Brain pericyte (primary cell): ENCODE results near the gene ARAP2.

Experiments
- DNase-seq: peaks from one replicate; pipeline ENCODE4 v3.0.0-alpha.2; 2012; ENCODE audit warnings: low read depth, low spot score

ARAP2 gene

DNA sequence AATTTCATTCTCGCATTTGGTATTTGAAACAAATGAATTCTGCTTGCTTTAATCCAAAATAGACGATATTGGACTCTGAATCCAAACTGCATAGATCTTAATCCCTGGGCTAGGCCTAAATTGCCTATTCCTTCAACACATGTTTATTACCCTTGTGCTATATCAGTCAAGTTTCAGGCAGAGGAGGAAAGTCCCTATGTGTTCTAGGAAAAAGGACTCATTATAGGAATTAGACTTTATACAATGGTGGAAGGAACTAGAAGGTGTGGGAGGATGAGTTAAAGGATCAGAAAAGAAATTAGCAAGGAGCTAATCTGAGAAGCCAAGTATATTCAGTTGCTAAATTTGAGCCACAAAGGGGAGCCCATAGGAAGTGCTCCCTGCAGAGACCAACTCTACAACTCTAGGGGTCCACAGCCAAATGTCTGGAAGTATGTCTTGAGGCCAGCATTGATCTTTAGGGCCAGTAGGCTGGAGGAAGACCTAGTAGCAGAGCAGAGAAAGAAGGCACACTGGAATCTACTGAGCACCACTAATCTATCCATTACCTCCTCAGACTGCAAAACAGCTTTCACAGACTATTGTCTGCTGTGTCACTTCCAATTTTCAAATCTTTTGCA, 20.0 kb upstream of the ARAP2 start:
- no peak for DNase-seq

DNA sequence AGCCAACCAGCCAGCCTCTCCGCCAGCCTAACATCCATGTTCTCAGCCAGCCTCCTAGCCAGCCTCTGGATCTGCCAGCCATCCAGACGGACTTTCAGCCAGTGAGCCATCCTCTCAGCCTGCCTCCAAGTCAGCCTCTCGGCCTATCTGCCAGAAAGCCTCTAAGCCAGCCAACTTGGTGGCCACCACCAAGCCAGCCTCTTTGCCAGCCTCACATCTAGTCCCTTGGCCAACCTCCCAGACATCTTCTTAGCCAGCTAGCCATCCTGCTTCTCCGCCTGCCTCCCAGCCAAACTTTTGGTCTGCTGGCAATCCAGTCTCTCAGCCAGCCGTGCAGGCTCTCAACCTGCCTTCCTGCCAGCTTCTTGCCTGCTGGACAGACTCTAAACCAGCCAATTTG, 16.4 kb upstream of the ARAP2 start:
- no peak for DNase-seq

DNA sequence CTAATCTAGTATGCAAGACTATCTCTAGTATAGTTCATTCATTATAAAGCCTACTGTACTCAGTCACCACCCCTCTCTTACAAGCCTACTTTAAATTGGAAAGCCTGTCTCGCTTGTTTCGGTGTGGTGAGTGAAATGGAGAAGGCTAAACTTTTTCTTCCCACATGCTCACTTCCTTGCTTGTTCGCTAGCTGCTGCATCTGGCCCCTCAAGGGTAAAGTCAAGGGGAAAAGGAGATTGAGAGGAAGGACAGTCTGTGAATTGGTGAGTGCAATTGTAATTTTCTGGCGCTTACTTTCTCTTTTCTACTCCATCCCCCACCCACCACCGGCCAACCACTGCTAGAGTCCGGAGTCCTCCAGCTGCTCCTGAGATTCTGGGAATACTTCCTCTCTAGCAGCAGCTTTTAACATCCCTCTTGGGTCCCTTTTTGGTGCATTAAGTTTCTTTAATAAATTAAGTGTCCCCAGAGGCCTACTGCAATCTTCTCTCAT, 12.1 kb upstream of the ARAP2 start:
- no peak for DNase-seq

DNA sequence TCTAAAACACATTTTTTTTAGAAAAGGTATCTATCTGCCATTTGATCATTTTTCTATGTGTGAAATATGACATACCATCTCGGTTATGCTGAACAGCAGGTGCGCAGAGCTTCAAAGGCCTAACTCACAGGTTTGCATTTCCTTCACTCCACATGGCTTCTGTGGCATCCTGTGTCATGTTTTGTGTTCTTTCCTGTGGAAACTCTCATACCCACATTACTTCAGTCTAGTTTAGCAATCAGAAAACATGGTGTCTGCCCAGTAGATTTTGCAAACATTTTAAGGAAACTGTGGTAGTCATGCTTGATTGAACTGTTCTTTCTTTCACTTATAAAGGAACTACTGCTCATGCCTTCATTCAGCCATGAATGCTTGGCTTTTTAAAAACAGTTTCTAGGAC, 11.3 kb upstream of the ARAP2 start:
- DNase-seq, result no peak

DNA sequence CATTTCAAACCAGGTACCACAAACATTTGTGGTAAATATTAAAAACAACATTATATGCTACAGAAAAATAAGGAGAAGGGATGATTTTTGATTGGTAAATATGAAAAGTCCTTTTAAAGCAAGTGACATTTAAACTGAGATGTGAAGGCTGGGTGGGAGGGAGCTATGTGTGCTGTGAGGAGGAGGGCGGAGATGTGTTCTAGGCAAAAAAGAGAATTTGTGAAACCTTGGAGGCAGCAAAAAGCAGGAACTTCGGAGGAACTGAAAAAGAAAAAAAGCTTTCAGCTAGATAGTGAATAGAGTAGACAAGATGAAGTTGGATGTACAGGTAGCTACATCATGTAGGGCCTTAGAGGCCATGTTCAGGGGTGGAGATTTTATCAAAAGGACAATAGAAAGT, 10.1 kb upstream of the ARAP2 start:
- no peak for DNase-seq

DNA sequence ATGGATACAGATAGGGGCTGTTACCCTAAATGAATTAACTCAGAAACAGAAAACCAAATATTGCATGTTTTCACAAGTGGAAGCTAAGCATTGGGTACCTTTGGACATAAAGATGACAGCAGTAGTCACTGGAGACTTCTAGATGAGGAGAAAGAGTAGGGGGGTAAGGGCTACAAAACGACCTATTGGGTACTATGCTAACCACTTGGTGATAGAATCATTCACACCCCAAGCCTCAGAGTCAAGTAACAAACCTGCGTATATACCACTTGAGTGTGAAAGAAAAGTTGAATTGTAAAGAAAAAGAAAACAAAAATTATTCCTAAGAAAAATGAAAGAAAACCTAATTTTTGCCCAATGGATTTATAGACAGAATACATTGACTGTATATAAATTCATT, 7.7 kb upstream of the ARAP2 start:
- DNase-seq, result no peak

DNA sequence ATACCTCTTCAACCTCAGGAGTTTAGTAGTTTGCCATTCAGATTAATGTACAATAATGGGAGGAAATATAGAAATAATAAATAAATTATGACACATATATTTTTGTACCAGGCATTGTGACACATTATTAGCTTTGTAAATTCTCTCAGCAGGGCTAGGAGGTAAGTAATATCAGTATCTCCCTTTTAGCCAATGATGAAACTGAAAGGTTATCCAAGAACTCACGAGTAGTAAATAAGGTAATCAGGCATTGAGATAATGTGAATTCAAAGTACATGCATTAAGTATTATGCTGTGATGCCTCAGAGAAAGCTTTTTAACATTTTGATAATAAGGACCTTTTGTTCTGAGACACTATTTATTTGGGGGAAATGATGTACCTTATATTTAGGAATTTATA, 5.3 kb upstream of the ARAP2 start:
- no peak for DNase-seq

DNA sequence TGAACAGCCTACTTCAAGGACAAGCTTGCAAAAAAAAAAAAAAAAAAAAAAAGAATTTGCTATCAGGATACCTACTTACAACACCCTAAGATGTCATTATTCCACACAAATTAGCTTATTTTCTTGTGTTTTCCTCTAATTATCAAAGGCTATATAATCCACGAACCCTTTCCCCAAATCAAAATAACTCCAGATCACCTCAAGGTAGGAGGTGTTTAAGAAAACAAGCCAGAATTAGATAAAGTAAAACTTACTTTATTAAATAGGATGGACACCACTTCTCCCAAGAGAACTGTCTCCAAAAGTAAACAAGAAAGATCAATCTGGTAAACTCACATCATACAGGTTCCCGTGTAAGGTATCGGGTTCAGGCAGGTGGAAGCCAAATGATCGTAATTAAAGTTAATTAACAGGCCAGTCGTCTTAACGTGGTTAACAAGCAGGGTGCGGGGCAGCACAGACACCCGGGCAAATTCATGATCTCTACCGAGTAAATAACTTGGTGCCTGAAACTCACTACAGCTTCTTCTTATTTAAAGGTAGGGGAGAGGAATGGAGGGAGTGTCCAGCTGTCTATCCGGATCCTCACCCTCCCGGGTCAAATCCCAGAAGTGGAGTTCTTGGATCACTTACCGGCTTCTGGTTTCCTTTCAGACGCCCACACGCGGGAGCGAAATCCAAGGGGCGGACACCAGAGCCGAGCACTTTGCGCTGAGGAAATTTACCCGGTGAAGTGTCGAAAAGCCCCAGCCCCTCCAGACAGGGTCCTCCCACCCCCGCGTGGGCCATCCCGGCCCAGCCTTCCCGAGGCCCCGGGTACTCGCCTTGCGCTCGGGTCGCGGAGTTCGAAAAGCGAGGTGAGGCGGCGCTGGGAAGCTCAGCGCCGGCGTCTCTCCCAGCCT, 708 bp downstream of the ARAP2 start:
- DNase-seq, result no peak

DNA sequence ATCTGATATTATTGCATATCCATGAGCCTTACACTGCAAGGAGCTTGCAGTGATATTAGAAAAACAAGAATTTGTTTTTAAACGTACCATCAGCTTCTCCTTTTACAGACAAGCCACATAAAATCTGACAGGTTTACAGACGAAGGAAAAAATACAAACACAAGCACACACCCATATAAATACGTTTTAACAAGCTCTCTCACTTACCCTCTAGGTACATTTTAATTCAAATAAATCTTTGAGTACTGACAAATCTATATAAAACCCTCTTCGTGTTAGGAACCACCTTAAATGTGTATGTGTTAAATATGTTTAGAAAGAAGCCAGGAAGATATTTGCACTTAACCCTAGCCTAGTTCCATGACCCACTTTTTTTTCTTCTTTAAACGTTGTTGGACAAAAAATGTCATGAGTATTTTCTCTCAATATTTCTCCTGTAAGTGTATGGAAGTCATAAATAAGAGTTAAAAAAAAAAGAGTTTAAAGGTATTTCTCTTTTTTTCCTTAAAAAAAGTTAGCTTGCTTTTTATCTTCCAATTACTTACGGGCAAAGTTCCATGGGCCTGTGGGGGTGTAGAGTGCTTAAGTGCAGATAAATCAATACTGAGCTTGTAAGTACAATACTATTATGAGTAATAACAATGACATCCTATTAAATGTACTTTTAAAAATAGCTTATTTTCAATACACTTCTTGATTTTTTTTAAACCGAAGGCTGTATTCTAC, 1.5 kb downstream of the ARAP2 start:
- no peak for DNase-seq

DNA sequence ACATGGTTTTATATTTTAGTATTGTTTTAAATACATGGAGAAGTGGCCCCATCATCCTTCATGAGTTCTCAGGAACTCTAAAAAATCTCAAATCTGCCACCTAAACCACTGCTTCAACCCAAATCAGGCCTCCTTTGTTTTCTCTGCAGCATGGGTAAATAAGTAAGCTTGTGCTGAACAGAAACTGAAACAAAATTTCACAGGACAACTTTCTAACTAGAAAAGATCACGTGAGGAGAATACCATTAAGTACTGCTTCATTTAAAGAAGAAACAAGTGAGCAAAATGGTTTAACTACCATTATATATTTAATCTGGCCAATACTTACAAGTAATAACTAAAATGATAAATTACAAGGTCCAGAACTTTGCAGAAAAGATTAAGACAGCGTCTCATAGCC, 2.5 kb downstream of the ARAP2 start:
- no peak for DNase-seq

DNA sequence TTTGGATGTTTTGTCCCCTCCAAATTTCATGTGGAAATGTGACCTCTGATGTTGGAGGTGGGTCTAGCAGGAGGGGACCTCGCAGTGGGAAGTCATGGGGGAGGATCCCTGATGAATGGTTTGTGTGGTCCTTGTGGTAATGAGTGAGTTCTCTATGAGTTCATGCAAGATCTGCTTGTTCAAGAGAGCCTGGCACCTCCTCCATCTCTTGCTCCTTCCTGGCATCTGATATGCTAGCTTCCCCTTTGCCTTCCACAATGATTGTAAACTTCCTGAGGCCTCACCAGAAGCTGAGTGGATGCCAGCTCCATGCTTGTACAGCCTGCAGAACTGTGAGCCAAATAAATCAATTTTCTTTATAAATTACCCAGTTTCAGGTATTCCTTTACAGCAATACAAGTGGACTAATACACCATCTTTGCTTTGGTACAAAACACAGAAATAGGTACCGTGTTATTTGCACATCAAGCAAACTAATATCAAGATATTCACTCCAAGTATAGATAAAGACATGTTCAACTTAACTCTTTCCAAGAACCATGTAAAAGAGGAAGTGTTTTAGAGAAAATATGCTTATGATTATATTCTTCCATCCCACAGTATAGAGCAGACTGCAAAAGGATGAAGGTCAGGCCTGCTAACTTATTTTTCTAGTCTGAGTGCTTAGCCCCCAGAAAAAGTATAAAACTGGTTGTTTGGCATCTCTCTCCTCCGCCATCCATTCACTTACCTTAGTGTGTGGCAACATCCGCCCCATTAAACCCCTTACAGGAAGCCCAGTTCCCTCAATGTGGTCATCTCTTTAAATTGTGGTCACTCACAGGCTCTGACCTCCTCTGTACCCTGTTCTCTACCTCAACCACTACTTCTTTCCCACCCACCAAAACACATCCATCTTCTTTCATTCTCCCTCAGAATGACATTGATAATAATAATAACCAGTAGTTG, 6.7 kb downstream of the ARAP2 start:
- no peak for DNase-seq

DNA sequence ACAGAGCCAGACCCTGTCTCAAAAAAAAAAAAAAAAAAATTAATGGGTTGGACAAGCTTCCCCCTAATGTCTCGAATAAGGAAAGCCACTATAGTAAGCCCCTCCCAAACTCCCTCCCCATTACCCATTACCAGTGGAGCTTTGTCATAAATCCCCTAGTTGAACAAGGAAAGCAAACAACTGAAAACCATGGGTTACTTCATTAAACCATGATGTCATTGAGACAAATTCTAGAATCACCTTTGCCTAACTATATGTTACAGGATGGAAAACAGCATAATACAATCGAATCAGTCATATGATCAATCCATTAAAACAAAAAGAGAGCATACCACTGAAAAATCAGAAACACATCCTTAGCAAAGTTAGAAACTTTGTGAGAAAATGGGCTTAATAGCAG, 8.2 kb downstream of the ARAP2 start:
- no peak for DNase-seq

DNA sequence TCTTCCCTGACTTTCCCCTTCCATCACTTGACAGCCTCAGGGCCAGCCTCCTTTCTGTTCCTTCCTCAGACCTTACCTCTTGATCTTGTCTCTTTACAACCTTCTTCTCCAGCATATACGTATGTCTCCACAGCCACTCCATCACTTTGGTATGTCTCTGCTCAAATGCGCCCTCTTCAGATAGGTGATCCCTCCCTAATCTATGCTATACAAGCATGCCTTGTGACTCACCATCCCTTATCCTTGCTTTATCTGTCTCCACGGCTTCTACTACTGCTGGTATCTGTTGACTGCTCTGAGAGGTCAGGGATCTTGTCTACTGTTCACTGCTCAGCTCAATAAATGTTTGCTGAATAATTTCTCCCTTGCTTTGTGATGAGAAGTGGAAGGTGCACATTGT, 9.0 kb downstream of the ARAP2 start:
- no peak for DNase-seq

DNA sequence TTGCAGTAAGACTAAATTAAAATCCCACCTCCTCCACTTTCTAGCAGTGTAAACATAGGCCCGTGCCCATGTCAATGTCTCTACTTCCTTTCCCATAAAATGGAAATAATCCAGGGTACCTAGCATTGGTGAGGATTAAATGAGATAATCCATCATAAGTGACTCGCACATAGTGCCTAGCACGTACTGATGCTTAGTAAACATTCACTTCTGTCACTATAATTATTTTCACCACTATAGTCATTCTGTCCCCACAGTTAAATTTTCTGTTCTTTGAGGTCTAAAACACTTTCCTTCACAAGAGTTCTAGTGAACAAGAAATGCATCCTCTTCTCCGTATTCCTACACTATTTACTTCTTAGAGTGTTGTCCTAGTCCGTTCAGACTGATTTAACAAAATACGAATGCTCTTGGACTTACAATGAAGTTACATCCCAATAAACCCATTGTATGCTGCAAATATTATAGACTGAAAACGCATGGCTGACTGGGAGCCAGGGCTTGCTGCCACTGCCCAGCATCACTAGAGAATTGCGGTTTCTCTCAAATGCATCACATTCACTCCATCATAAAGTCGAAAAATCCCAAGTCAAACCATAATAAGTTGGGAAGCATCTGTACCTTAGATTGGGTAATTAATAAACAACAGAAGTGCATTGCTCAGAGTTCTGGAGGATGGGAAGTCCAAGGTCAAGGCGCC, 10.6 kb downstream of the ARAP2 start:
- DNase-seq, result no peak

DNA sequence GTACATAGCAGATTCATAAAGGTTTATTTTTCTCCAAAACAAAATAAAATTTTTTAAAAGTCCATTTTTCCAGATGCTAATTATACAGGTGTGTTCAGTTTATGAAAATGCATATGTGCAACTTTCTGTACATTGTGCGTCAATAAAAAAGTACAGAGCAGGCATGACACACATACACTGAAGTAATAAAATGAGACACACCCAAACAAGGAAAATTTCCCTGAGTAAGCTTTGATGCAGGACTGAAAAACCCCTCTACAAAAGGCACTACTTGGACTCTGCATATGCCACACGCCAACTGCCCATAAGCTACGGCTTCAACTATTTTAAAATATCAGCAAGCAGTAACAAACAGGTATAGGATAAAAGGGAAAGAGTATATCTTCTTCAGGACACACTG, 13.8 kb downstream of the ARAP2 start:
- no peak for DNase-seq

DNA sequence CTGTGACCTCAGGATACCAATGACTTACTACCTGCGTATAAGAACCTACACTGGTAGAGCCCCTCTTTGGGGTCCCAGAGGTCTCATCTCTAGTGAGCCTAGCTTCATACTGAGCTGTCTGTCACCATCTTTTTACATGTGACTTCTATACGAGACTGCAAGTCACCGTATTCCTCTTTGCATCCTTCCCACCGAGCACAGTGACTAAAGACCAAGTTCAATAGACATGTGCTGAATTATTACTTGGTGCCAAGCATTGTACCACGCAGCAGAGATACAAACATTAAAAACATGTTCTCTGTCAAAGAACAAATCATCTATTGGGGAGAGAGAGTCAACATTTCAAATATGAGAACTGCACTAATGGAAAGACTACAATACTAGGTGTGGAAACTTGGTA, 16.4 kb downstream of the ARAP2 start:
- DNase-seq, result no peak

DNA sequence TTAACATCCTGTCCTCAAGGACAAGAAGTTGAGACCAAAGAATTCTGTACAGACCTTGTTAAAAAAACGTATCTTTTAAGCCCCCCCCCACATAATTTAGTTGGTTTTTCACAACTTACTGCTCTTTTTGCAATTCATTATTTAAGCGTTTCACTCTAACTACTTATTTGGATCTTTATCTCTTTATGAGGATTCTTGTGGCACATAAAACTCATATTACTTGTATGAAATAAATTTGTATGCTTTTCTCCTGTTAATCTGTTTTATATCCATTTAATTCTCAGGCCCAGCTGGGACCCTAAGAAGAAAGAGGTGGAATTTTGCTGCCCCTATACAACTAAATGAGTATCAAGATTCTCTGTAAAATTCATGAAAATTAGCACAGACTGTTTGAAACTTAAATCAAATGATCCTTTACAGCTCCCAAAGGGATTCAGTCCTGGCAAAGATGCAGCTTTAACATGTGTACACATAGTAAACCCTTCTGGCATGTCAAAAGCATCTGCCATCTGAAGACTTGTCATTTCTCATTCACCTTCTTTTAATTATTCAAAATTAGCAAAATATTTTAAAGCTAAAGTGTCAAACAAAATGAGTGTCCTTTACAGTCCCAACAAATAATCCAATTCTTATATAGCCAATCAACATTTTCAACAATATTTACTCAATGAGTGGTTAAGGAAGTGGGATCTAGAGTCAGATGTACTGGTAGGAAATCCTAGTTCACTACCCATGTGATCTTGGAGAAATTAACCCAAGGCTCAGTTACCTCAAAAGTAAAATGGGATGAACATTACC, 17.7 kb downstream of the ARAP2 start:
- no peak for DNase-seq

DNA sequence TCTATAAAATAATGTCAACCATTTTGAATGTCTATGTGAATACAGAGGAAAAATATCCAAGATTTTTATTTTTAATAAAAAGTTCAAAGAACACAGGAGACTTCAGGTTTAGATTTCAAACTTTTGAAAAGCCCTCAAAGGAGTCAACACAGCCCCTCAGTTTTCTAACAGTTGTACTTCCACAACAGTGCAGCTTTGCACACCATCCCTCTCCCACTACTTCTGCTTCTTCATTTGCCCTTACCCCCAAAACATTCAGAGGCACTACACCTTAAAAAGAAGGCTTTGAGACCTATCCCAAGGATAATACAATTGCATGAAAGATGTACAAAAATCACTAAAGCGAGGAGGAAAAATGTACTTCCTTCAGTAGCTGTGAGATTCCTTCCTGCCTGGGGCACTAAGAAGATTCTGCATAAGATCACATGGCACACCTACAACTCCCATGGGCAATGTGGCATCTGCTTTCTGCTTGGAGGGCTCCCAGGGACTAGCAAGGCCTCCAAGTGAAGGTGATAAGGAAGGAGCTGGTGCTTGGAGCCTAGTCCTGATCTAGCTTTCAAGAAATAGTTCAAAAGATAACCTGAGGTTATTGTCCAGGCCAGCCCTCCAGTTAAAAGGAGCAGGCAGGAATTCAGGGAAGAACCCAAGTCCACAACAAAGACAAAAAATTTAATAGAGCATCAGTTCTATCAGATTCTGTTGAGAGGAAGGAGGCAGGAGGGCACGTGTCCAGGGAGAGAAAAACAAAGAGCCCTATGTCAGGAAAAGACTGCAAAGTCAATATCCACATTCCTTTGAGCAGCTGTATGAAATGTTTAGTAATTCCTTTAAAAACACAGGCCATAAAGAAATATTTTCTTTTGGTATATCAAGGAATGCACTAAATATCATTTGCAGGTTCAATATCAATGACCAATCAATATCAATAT, 19.1 kb downstream of the ARAP2 start:
- no peak for DNase-seq

DNA sequence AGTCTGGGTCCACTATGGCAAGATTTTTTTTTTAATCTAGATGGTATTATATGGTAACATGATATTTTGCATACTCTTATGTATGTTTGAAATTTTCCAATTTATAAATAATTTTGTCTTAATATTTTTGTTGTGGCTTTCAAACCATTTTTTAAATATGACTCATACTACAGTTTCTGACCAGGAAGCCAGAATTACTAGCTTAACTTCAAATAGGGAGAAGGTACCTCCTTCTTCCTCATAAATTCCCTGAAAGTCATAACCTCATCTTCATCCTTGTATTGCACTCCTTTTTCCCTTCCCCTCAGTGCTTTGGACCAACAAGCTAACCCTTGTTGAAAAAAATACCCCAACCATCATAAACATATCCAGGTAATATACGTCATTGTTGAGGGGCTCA, 21.6 kb downstream of the ARAP2 start:
- DNase-seq, result no peak
